HepG2 (cell line): Measurements from ENCODE around the gene ANKRD37. TPM values are rescaled to one million over a fixed set of nuclear protein-coding genes. Genes with fewer than 3 reads are reported as not detected.

Source experiments
- ATAC-seq: fragments of 200-7000 bp; cut with Tn5 transposase; 3 replicates; pipeline ENCODE4 v1.9.1; 2020; ENCODE audit warnings: mild to moderate bottlenecking, moderate library complexity
- BruUV-seq: library from RNA; stranded (reverse); fragments of 400-500 nt; replicated peaks from 2 replicates; lab custom pipeline; 2021; lab: Mats Ljungman, UMichigan
- CTCF ChIA-PET: fragments of 300-600 bp; formaldehyde crosslinking; extraction: SDS; loops from one replicate; lab custom pipeline; 2021; ENCODE audit warnings: low total read pairs, inconsistent platforms, low intra/inter-chr PET ratio; lab: Yijun Ruan, JAX
- POLR2A ChIA-PET: fragments of 350-600 bp; sonication (Branson Sonifier 250); formaldehyde crosslinking; loops from one replicate; lab custom pipeline; 2020; ENCODE audit warnings: antibody characterized with exemption, inconsistent platforms; lab: Yijun Ruan, JAX
- DNase-seq: peaks from one replicate; pipeline ENCODE4 v3.0.0-alpha.2; 2015; ENCODE audit warnings: low spot score
- FAIRE-seq: peaks from 3 replicates; lab custom pipeline; 2011; peaks lifted over from hg19 to GRCh38; lab: Jason Lieb, UNC
- H2AFZ ChIP-seq: one replicate; pipeline ENCODE4 v1.6.1; 2011; ENCODE audit warnings: low read length, inconsistent platforms
- H3K27ac ChIP-seq: fragments of 300-600 bp; 3 replicates; pipeline ENCODE4 v1.8.0; 2011; ENCODE audit warnings: mixed run types, mild to moderate bottlenecking, mixed read lengths, low read length, inconsistent platforms; ENCODE audit not compliant: insufficient read depth; ENCODE audit errors: extremely low read length
- H3K27me3 ChIP-seq, 2 experiments: fragments of 200-600 bp in 1 of 2; 2 replicates in 1 of 2; 3 replicates in 1 of 2; pipeline versions ENCODE4 v1.6.0 to v1.8.0; 2011; ENCODE audit warnings: low read length in 2 of 2, mild to moderate bottlenecking in 2 of 2, moderate library complexity in 2 of 2, inconsistent platforms in 1 of 2; ENCODE audit not compliant: insufficient read depth in 2 of 2, control insufficient read depth in 1 of 2
- H3K36me3 ChIP-seq, 2 experiments: fragments of 200-600 bp in 1 of 2; replicated peaks in 1 of 2; 2 replicates in 1 of 2; 3 replicates in 1 of 2; pipeline versions ENCODE4 v1.5.1 to v1.8.0; 2011; ENCODE audit warnings: low read length in 2 of 2, inconsistent platforms in 1 of 2; ENCODE audit not compliant: insufficient read depth in 2 of 2, control insufficient read depth in 1 of 2
- H3K4me1 ChIP-seq: 2 replicates; pipeline ENCODE4 v1.5.1; 2012; ENCODE audit warnings: low read length, inconsistent platforms; ENCODE audit not compliant: insufficient read depth
- H3K4me2 ChIP-seq: 2 replicates; pipeline ENCODE4 v1.6.0; 2011; ENCODE audit warnings: low read depth, low read length, inconsistent platforms
- H3K4me3 ChIP-seq, 3 experiments: fragments of 200-600 bp in 1 of 3; sonication (generic), shearing (Covaris generic) in 1 of 3; replicated peaks in 1 of 3; 2 replicates each; pipeline ENCODE4 v1.5.1; 2011 to 2016; ENCODE audit warnings: low read length in 3 of 3, inconsistent platforms in 2 of 3, low read depth in 2 of 3, mild to moderate bottlenecking in 2 of 3, control low read depth in 1 of 3, mixed read lengths in 1 of 3; ENCODE audit not compliant: insufficient read depth in 1 of 3
- H3K79me2 ChIP-seq: one replicate; pipeline ENCODE4 v1.6.1; 2011; ENCODE audit warnings: low read length, inconsistent platforms; ENCODE audit not compliant: insufficient read depth
- H3K9ac ChIP-seq: 2 replicates; pipeline ENCODE4 v1.6.0; 2011; ENCODE audit warnings: mild to moderate bottlenecking, low read depth, low read length, inconsistent platforms; ENCODE audit not compliant: insufficient read depth
- H3K9me3 ChIP-seq: 2 replicates; pipeline ENCODE4 v1.5.1; 2012; ENCODE audit warnings: mild to moderate bottlenecking, low read length
- H4K20me1 ChIP-seq: 2 replicates; pipeline ENCODE4 v1.6.0; 2011; ENCODE audit warnings: inconsistent platforms, mild to moderate bottlenecking, low read length, moderate library complexity; ENCODE audit not compliant: insufficient read depth
- CEBPG ChIP-seq: IDR thresholded peaks from 2 replicates; pipeline ENCODE4 v1.6.1; 2016
- ZNF530 ChIP-seq: sonication (generic); formaldehyde crosslinking; IDR thresholded peaks from 2 replicates; pipeline ENCODE4 v1.5.0; 2020; ENCODE audit warnings: low read depth, mild to moderate bottlenecking, missing genetic modification reagents
- WGBS: methylation state at CpG from one replicate; pipeline ENCODE4 v1.1.6; 2017; ENCODE audit warnings: low lambda C conversion rate; 5-methylcytosine and 5-hydroxymethylcytosine counted together
- in situ Hi-C: cut with HindIII; loops from 2 replicates; pipeline ENCODE4 v1.10.0; 2017; ENCODE audit warnings: low pct_unique_long_range_greater_than_20kb; ENCODE audit not compliant: extremely low pct_ligation_motif_present
- intact Hi-C: fragments of 100-400 bp; cut with micrococcal nuclease; formaldehyde crosslinking; loops from one replicate; pipeline ENCODE4 v1.10.0; 2022; ENCODE audit not compliant: unreplicated experiment
- polyA plus RNA-seq, 8 experiments: library from polyadenylated mRNA; depleted of rRNA in 3 of 8; stranded (reverse) in 7 of 8; unstranded in 1 of 8; fragments of >200 nt; fragmentation: Illumina TruSeq in 4 of 8; extraction: Trizol in 4 of 8; gene quantifications; 2 replicates each; pipeline versions ENCODE4 v1.2.1 to v1.2.3, GENCODE V29; 2011 to 2016; ENCODE audit warnings: low read depth in 4 of 8, missing spikeins in 1 of 8, mixed read lengths in 1 of 8; ENCODE audit not compliant: insufficient read depth in 1 of 8
- total RNA-seq, 5 experiments: library from RNA; depleted of rRNA; stranded (reverse); fragments of >200 nt; fragmentation: Illumina TruSeq; extraction: Trizol; gene quantifications; 2 replicates each; pipeline ENCODE4 v1.2.3, GENCODE V29; 2016; ENCODE audit warnings: low read depth in 1 of 5
- TF ChIP-seq, protein P1 (sequence below): sonication (generic); formaldehyde crosslinking; IDR thresholded peaks from 2 replicates; pipeline ENCODE4 v1.4.0; 2020; ENCODE audit warnings: missing genetic modification reagents, mild to moderate bottlenecking, borderline replicate concordance
- TF ChIP-seq, protein P2 (sequence below): sonication (generic); formaldehyde crosslinking; IDR thresholded peaks from 2 replicates; pipeline ENCODE4 v1.4.0; 2020; ENCODE audit warnings: missing genetic modification reagents

Gene ANKRD37
- total and polyA plus RNA-seq, 2 of the 13 experiments (the other 11 are each of a cell fraction or from before 2014, with no cell fraction given): 2.2 to 51.4 TPM

DNA sequence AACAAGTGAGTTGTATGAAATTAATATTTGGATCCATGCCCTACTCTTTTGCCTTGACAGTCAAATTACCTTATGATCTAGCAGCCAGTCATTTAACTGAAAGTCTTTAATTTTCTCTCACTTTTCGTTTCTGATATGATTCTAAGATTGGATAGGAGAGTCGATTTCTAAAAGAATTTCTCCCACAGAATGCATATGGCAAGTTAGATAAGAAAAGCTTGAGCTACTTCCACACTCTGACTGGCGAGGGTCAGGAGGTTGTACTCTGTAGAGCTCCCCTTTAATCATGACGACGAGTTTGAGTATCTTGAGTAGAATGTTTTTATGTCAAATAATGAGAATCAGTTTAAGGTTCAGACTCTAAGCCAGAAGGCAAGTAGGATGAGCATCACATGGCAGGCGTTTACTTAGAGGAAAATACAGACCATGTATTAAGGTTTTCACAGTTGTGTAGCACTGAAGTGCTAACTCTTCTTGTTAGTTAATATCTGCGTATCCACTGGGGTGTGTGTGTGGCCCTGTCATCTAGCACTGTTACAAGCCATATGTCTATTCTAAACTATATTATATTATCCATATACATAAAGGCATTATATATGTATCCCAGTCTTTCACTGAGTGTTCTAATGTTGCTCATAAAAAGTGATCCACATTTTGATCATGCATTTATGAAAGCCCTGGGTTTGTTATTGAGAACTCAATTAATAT lies 38.8 kb upstream of the ANKRD37 start:
- Histone ChIP-seq H3K4me3 (no peak overlapping the region), H3K79me2 (no peaks in the 10 kb centered on the region), H3K27ac (no peak overlapping the region), H3K36me3 (peaks cover 6 to 38% of the 10 kb centered on the region in 2 experiments; a peak in 4 of 5 replicates), H3K27me3 (no peaks in the 10 kb centered on the region), H2AFZ (no peak overlapping the region), H4K20me1 (no peaks in the 10 kb centered on the region), H3K9ac (no peak overlapping the region), H3K4me1 (peaks cover 10% of the 10 kb centered on the region), H3K9me3 (no peaks in the 10 kb centered on the region), H3K4me2 (no peak overlapping the region)
- WGBS: 84% methylated on average over 7 of the region's 7 CpGs
- in situ Hi-C loops: no loop called here
- ChIA-PET POLR2A (no interaction called here), CTCF (no interaction called here)
- TF ChIP-seq, protein P1, sequence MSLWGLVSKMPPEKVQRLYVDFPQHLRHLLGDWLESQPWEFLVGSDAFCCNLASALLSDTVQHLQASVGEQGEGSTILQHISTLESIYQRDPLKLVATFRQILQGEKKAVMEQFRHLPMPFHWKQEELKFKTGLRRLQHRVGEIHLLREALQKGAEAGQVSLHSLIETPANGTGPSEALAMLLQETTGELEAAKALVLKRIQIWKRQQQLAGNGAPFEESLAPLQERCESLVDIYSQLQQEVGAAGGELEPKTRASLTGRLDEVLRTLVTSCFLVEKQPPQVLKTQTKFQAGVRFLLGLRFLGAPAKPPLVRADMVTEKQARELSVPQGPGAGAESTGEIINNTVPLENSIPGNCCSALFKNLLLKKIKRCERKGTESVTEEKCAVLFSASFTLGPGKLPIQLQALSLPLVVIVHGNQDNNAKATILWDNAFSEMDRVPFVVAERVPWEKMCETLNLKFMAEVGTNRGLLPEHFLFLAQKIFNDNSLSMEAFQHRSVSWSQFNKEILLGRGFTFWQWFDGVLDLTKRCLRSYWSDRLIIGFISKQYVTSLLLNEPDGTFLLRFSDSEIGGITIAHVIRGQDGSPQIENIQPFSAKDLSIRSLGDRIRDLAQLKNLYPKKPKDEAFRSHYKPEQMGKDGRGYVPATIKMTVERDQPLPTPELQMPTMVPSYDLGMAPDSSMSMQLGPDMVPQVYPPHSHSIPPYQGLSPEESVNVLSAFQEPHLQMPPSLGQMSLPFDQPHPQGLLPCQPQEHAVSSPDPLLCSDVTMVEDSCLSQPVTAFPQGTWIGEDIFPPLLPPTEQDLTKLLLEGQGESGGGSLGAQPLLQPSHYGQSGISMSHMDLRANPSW: no peak
- TF ChIP-seq, protein P2, sequence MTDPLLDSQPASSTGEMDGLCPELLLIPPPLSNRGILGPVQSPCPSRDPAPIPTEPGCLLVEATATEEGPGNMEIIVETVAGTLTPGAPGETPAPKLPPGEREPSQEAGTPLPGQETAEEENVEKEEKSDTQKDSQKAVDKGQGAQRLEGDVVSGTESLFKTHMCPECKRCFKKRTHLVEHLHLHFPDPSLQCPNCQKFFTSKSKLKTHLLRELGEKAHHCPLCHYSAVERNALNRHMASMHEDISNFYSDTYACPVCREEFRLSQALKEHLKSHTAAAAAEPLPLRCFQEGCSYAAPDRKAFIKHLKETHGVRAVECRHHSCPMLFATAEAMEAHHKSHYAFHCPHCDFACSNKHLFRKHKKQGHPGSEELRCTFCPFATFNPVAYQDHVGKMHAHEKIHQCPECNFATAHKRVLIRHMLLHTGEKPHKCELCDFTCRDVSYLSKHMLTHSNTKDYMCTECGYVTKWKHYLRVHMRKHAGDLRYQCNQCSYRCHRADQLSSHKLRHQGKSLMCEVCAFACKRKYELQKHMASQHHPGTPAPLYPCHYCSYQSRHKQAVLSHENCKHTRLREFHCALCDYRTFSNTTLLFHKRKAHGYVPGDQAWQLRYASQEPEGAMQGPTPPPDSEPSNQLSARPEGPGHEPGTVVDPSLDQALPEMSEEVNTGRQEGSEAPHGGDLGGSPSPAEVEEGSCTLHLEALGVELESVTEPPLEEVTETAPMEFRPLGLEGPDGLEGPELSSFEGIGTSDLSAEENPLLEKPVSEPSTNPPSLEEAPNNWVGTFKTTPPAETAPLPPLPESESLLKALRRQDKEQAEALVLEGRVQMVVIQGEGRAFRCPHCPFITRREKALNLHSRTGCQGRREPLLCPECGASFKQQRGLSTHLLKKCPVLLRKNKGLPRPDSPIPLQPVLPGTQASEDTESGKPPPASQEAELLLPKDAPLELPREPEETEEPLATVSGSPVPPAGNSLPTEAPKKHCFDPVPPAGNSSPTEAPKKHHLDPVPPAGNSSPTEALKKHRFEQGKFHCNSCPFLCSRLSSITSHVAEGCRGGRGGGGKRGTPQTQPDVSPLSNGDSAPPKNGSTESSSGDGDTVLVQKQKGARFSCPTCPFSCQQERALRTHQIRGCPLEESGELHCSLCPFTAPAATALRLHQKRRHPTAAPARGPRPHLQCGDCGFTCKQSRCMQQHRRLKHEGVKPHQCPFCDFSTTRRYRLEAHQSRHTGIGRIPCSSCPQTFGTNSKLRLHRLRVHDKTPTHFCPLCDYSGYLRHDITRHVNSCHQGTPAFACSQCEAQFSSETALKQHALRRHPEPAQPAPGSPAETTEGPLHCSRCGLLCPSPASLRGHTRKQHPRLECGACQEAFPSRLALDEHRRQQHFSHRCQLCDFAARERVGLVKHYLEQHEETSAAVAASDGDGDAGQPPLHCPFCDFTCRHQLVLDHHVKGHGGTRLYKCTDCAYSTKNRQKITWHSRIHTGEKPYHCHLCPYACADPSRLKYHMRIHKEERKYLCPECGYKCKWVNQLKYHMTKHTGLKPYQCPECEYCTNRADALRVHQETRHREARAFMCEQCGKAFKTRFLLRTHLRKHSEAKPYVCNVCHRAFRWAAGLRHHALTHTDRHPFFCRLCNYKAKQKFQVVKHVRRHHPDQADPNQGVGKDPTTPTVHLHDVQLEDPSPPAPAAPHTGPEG: no peak
- no peak for TF ChIP-seq CEBPG
- no peak for TF ChIP-seq ZNF530 (CRISPR knock-in tag)
- intact Hi-C loops: no loop called here
- FAIRE-seq (no peak), DNase-seq (no peak), ATAC-seq (no peak)
- no TSS peak for BruUV-seq
